WTC11 (cell line): ENCODE results near the gene TSC22D4. TPM values are rescaled to one million over a fixed set of nuclear protein-coding genes. Genes with fewer than 3 reads are reported as not detected.
A peak's percentile ranks its signal among the peaks of the same experiment; 100 is the strongest.

Experiments used
- ATAC-seq: fragments of 200-7000 bp; cut with Tn5 transposase; 2 replicates; pipeline ENCODE4 v1.10.0; 2021; ENCODE audit warnings: mild to moderate bottlenecking, moderate library complexity
- CTCF ChIA-PET: fragments of 300-600 bp; sonication (Branson Sonifier 250); formaldehyde crosslinking; loops from one replicate; lab custom pipeline; 2021; ENCODE audit warnings: antibody characterized with exemption; lab: Charles Lee
- POLR2A ChIA-PET: fragments of 350-600 bp; sonication (Branson Sonifier 250); formaldehyde crosslinking; loops from one replicate; lab custom pipeline; 2021; ENCODE audit warnings: antibody characterized with exemption; lab: Charles Lee
- DNase-seq: peaks from one replicate; pipeline ENCODE4 v3.0.0; 2021; ENCODE audit warnings: low spot score
- H3K27ac Mint-ChIP-seq: 2 replicates; pipeline ENCODE4 v1.8.0; 2021; ENCODE audit warnings: mixed read lengths
- H3K27me3 Mint-ChIP-seq: 2 replicates; pipeline ENCODE4 v1.8.0; 2021; ENCODE audit warnings: low read depth, mild to moderate bottlenecking, moderate library complexity, mixed read lengths
- H3K36me3 Mint-ChIP-seq: 2 replicates; pipeline ENCODE4 v1.8.0; 2021; ENCODE audit warnings: mixed read lengths
- H3K4me1 Mint-ChIP-seq: 2 replicates; pipeline ENCODE4 v1.8.0; 2022; ENCODE audit warnings: mixed read lengths
- H3K4me3 Mint-ChIP-seq: 2 replicates; pipeline ENCODE4 v1.8.0; 2021; ENCODE audit warnings: mild to moderate bottlenecking, moderate library complexity, mixed read lengths
- H3K9me3 Mint-ChIP-seq: 2 replicates; pipeline ENCODE4 v1.8.0; 2021; ENCODE audit warnings: mixed read lengths
- CREM ChIP-seq: sonication (generic); formaldehyde crosslinking; IDR thresholded peaks from 2 replicates; pipeline ENCODE4 v1.8.1; 2022; ENCODE audit warnings: mild to moderate bottlenecking, missing genetic modification reagents, moderate library complexity
- E2F4 ChIP-seq: sonication (generic); formaldehyde crosslinking; IDR thresholded peaks from 2 replicates; pipeline ENCODE4 v1.8.1; 2022; ENCODE audit warnings: low read depth, mild to moderate bottlenecking, moderate library complexity, missing genetic modification reagents, borderline replicate concordance
- ERG ChIP-seq: fragments of 250-450 bp; sonication (Bioruptor Pico); IDR thresholded peaks from 2 replicates; pipeline ENCODE4 v1.8.0; 2021; ENCODE audit warnings: mild to moderate bottlenecking
- IRF2 ChIP-seq: sonication (generic); formaldehyde crosslinking; IDR thresholded peaks from 2 replicates; pipeline ENCODE4 v1.8.0; 2022; ENCODE audit warnings: low read depth, missing genetic modification reagents, borderline replicate concordance
- JAZF1 ChIP-seq: fragments of 250-450 bp; sonication (Bioruptor Pico); IDR thresholded peaks from 2 replicates; pipeline ENCODE4 v1.9.0; 2021; ENCODE audit warnings: moderate library complexity, mild to moderate bottlenecking, inconsistent platforms
- NFE2L1 ChIP-seq: sonication (generic); formaldehyde crosslinking; IDR thresholded peaks from 2 replicates; pipeline ENCODE4 v1.8.1; 2023; ENCODE audit warnings: missing genetic modification reagents
- PRDM15 ChIP-seq: sonication (generic); formaldehyde crosslinking; IDR thresholded peaks from 2 replicates; pipeline ENCODE4 v1.8.0; 2022; ENCODE audit warnings: missing genetic modification reagents
- SP1 ChIP-seq: sonication (generic); formaldehyde crosslinking; conservative IDR thresholded peaks from 2 replicates; pipeline ENCODE4 v1.8.1; 2022; ENCODE audit warnings: missing genetic modification reagents
- TCF7 ChIP-seq: sonication (generic); formaldehyde crosslinking; IDR thresholded peaks from 2 replicates; pipeline ENCODE4 v1.8.0; 2022; ENCODE audit warnings: mild to moderate bottlenecking, low read depth, missing genetic modification reagents, moderate library complexity
- TEAD4 ChIP-seq: sonication (generic); formaldehyde crosslinking; IDR thresholded peaks from 2 replicates; pipeline ENCODE4 v1.8.0; 2022; ENCODE audit warnings: mild to moderate bottlenecking, missing genetic modification reagents
- USF1 ChIP-seq: sonication (generic); formaldehyde crosslinking; IDR thresholded peaks from 2 replicates; pipeline ENCODE4 v1.8.0; 2022; ENCODE audit warnings: mild to moderate bottlenecking, missing genetic modification reagents
- ZNF532 ChIP-seq: fragments of 250-450 bp; sonication (Bioruptor Pico); IDR thresholded peaks from 2 replicates; pipeline ENCODE4 v1.9.0; 2021; ENCODE audit warnings: mild to moderate bottlenecking, borderline replicate concordance
- ZNF671 ChIP-seq: fragments of 250-450 bp; sonication (Bioruptor Pico); IDR thresholded peaks from 2 replicates; pipeline ENCODE4 v1.8.0; 2021; ENCODE audit warnings: mild to moderate bottlenecking
- total RNA-seq: library from RNA; stranded (reverse); gene quantifications from 3 replicates; pipeline ENCODE4 v1.2.3, GENCODE V29; 2021
- TF ChIP-seq, protein P1 (sequence below): fragments of 250-450 bp; sonication (Bioruptor Pico); IDR thresholded peaks from 2 replicates; pipeline ENCODE4 v1.9.0; 2021; ENCODE audit warnings: mild to moderate bottlenecking
- TF ChIP-seq, protein P2 (sequence below): sonication (generic); formaldehyde crosslinking; IDR thresholded peaks from 2 replicates; pipeline ENCODE4 v1.8.1; 2023; ENCODE audit warnings: mild to moderate bottlenecking, missing genetic modification reagents, moderate library complexity

The TSC22D4 gene
- total RNA-seq, 1 experiment from 2014 or later, result 34.5 TPM

GRCh38 chr7:100486111-100486636 is 7.2 kb upstream of the TSC22D4 start:
- ChIA-PET POLR2A (no interaction called here), CTCF (no interaction called here)
- Mint-ChIP-seq H3K36me3 (no peaks in the 10 kb centered on the region), H3K4me1 (peaks cover 37% of the 10 kb centered on the region), H3K27ac (peak overlapping the region; percentile 34; the same call in 1 of the 2 replicates), H3K9me3 (no peaks in the 10 kb centered on the region), H3K4me3 (peak overlapping the region; percentile 38; the same call in 1 of the 2 replicates), H3K27me3 (no peaks in the 10 kb centered on the region)
- TF ChIP-seq ZNF532 (CRISPR knock-in tag) (no peak), USF1 (CRISPR knock-in tag) (no peak), PRDM15 (CRISPR knock-in tag) (no peak), NFE2L1 (CRISPR knock-in tag) (no peak), ZNF671 (CRISPR knock-in tag) (no peak), TCF7 (no peak), CREM (no peak), SP1 (CRISPR knock-in tag) (no peak), TEAD4 (no peak), JAZF1 (no peak), IRF2 (CRISPR knock-in tag) (no peak), ERG (CRISPR knock-in tag) (no peak)
- TF ChIP-seq, protein P1, sequence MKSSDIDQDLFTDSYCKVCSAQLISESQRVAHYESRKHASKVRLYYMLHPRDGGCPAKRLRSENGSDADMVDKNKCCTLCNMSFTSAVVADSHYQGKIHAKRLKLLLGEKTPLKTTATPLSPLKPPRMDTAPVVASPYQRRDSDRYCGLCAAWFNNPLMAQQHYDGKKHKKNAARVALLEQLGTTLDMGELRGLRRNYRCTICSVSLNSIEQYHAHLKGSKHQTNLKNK (CRISPR knock-in tag), result no peak
- ATAC-seq (no peak), DNase-seq (no peak)

DNA sequence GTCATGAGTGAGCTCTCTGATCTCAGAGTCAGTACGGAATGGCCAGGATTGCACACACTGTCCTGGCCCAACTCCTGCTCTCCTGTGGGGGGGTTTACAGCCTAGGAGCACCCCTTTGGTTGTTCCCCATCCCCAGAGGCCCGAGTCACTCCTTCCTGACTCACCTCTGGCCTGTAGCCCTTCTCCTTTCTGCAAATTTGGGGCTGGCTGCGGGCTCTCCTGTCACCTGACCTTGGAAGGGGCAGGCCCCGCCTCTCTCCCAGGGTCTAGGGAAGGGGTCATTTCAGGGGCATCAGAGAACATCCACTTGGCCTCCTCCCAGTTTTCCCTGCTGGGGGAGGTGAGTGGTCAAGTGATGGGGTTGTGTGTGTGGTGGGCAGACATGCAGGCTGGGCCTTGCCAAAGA is 6.5 kb upstream of the TSC22D4 start:
- no peaks in the 10 kb centered on the region for H3K27me3 Mint-ChIP-seq
- ATAC-seq, result no peak
- H3K27ac Mint-ChIP-seq, result no peak overlapping the region
- no peaks in the 10 kb centered on the region for H3K36me3 Mint-ChIP-seq
- DNase-seq, result no peak
- TF ChIP-seq E2F4 (CRISPR knock-in tag), result no peak
- TF ChIP-seq, protein P2, sequence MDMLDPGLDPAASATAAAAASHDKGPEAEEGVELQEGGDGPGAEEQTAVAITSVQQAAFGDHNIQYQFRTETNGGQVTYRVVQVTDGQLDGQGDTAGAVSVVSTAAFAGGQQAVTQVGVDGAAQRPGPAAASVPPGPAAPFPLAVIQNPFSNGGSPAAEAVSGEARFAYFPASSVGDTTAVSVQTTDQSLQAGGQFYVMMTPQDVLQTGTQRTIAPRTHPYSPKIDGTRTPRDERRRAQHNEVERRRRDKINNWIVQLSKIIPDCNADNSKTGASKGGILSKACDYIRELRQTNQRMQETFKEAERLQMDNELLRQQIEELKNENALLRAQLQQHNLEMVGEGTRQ (CRISPR knock-in tag), result peak; percentile 62; the same call in 1 of the 2 replicates
- ChIA-PET POLR2A (no interaction called here), CTCF (interaction anchor here (1.1 kb wide), 1 partner anchor 16 kb away, joined by 7 read pairs; no protein-coding TSS in a partner anchor)
- peaks cover 37% of the 10 kb centered on the region for H3K4me1 Mint-ChIP-seq
- peak overlapping the region; percentile 40 for H3K4me3 Mint-ChIP-seq
- H3K9me3 Mint-ChIP-seq, result no peaks in the 10 kb centered on the region
